GM21717 (cell line): ENCODE data around the gene OR10A6.

Source experiments
- ATAC-seq: cut with Tn5 transposase; IDR thresholded peaks from one replicate; pipeline ENCODE4 v1.9.1; 2021; ENCODE audit warnings: mild to moderate bottlenecking, moderate library complexity; ENCODE audit not compliant: unreplicated experiment

OR10A6 gene

GRCh38 chr11:7882860-7883259, 48.2 kb downstream of the OR10A6 start:
- no peak for ATAC-seq
